Panc1 (cell line): ENCODE data around the gene TBC1D22B.

Source experiments
- CTCF ChIP-seq: fragments of 450-650 bp; IDR thresholded peaks from 2 replicates; pipeline ENCODE4 v1.5.1; 2017; ENCODE audit warnings: mild to moderate bottlenecking
- POLR2AphosphoS5 ChIP-seq: IDR thresholded peaks from 2 replicates; pipeline ENCODE4 v1.6.1; 2012; ENCODE audit warnings: mild to moderate bottlenecking, low read depth, low read length, moderate library complexity

- TF ChIP-seq POLR2AphosphoS5 = no peak
- no peak for TF ChIP-seq CTCF
These were observed 66.8 kb downstream of the TBC1D22B start for GRCh38 chr6:37324131-37325033.
